OCI-LY7 (cell line): ENCODE data around the gene ZNF837. TPM values are rescaled to one million over a fixed set of nuclear protein-coding genes. Genes with fewer than 3 reads are reported as not detected.
A peak's percentile ranks its signal among the peaks of the same experiment; 100 is the strongest.

Source experiments
- BruUV-seq: library from RNA; stranded (reverse); fragments of 400-500 nt; replicated peaks from 2 replicates; lab custom pipeline; 2021; lab: Mats Ljungman, UMichigan
- CTCF ChIA-PET: fragments of 300-600 bp; sonication (Branson Sonifier 250); formaldehyde crosslinking; loops from one replicate; lab custom pipeline; 2022; ENCODE audit warnings: antibody characterized with exemption; ENCODE audit not compliant: unreplicated experiment; lab: Charles Lee
- POLR2A ChIA-PET: fragments of 300-600 bp; sonication (Branson Sonifier 250); formaldehyde crosslinking; loops from one replicate; lab custom pipeline; 2022; ENCODE audit warnings: antibody characterized with exemption; lab: Charles Lee
- DNase-seq: peaks from one replicate; pipeline ENCODE4 v3.0.0-alpha.2; 2015; ENCODE audit warnings: low spot score
- H2AFZ ChIP-seq: fragments of 200-600 bp; sonication (generic), shearing (Covaris generic); 2 replicates; pipeline ENCODE4 v1.6.1; 2014; ENCODE audit warnings: mild to moderate bottlenecking, antibody characterized with exemption, low read length, moderate library complexity
- H3K27ac ChIP-seq: fragments of 200-600 bp; sonication (generic); 2 replicates; pipeline ENCODE4 v1.5.1; 2014; ENCODE audit warnings: mixed run types, low read depth, mild to moderate bottlenecking, moderate library complexity, low read length, inconsistent platforms; ENCODE audit not compliant: poor library complexity, severe bottlenecking
- H3K36me3 ChIP-seq: fragments of 200-600 bp; sonication (generic); 2 replicates; pipeline ENCODE4 v1.6.1; 2014; ENCODE audit warnings: mild to moderate bottlenecking, antibody characterized with exemption, low read length, moderate library complexity, mixed read lengths; ENCODE audit not compliant: insufficient read depth
- H3K4me1 ChIP-seq: fragments of 200-600 bp; sonication (generic); 2 replicates; pipeline ENCODE4 v1.5.1; 2014; ENCODE audit warnings: mild to moderate bottlenecking, low read length; ENCODE audit not compliant: insufficient read depth, poor library complexity, severe bottlenecking
- H3K4me2 ChIP-seq: fragments of 200-600 bp; sonication (generic); 2 replicates; pipeline ENCODE4 v1.6.1; 2014; ENCODE audit warnings: mild to moderate bottlenecking, low read length
- H3K4me3 ChIP-seq: fragments of 200-600 bp; sonication (generic); 2 replicates; pipeline ENCODE4 v1.5.1; 2014; ENCODE audit warnings: mild to moderate bottlenecking, low read depth, low read length; ENCODE audit not compliant: poor library complexity, severe bottlenecking
- H3K79me2 ChIP-seq: fragments of 200-600 bp; sonication (generic); 2 replicates; pipeline ENCODE4 v1.6.1; 2016; ENCODE audit warnings: low read depth, mild to moderate bottlenecking, low read length, moderate library complexity, mixed read lengths; ENCODE audit not compliant: insufficient read depth
- H3K9me2 ChIP-seq: fragments of 200-600 bp; sonication (generic); 2 replicates; pipeline ENCODE4 v1.6.1; 2016; ENCODE audit warnings: mild to moderate bottlenecking, low read length, mixed read lengths; ENCODE audit not compliant: insufficient read depth
- H3K9me3 ChIP-seq: fragments of 200-600 bp; sonication (generic); 2 replicates; pipeline ENCODE4 v1.6.1; 2014; ENCODE audit warnings: mild to moderate bottlenecking, mixed run types, low read length, mixed read lengths
- H4K20me1 ChIP-seq: fragments of 200-600 bp; sonication (generic); 2 replicates; pipeline ENCODE4 v1.6.1; 2014; ENCODE audit warnings: mild to moderate bottlenecking, antibody characterized with exemption, low read length, moderate library complexity, mixed read lengths; ENCODE audit not compliant: insufficient read depth
- CTCF ChIP-seq: fragments of 200-600 bp; sonication (generic); conservative IDR thresholded peaks from 2 replicates; pipeline ENCODE4 v1.5.1; 2014; ENCODE audit warnings: mild to moderate bottlenecking, antibody characterized with exemption, low read length, moderate library complexity, mixed read lengths
- EZH2phosphoT487 ChIP-seq: fragments of 200-600 bp; sonication (generic); IDR thresholded peaks from 2 replicates; pipeline ENCODE4 v1.6.1; 2018; ENCODE audit warnings: low read depth, borderline replicate concordance, mild to moderate bottlenecking, mixed run types, antibody characterized with exemption, low read length, moderate library complexity, mixed read lengths
- intact Hi-C: fragments of 100-400 bp; cut with micrococcal nuclease; formaldehyde crosslinking; loops from one replicate; pipeline ENCODE4 v1.10.0; 2022; ENCODE audit not compliant: unreplicated experiment
- total RNA-seq, 2 experiments: library from RNA; depleted of rRNA in 1 of 2; stranded (reverse); fragments of >200 nt in 1 of 2; shearing (Covaris generic) in 1 of 2; gene quantifications; 2 replicates each; pipeline ENCODE4 v1.2.3, GENCODE V29; 2014 to 2022

Gene ZNF837
- total RNA-seq, 2 experiments from 2014 or later = 3.0 to 5.8 TPM

DNA sequence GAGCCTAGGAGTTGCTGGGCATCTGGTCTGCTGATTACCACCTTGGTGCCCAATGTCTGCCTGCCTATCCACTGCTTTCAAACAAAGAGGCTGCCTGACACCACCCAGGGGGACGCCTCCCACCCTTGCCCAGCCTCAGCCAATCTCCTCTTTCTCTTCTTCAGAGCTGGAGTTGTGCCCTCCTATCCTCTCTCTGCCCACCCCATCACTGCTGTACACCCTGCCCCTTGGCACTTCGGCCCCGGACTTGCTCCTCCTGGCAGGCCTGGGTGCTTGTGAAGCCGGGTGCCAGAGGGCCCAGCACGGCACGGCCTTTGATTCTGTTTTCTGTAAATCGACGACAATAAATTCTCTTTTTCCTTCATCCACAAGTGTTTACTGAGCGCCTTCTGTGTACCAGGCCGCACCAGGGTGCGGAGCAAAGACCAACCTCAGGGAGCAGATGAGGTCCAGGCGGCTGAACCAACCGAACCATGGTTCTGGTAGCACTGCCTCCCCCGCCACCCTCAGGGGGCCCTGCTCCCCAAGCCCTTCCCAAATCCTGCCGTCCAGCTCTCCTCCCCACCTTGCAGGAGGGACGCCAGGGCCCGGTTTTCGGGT, 19.6 kb upstream of the ZNF837 start:
- peaks cover 12% of the 10 kb centered on the region for H3K4me1 ChIP-seq
- H3K4me3 ChIP-seq = peak overlapping the region; percentile 33
- H4K20me1 ChIP-seq = no peaks in the 10 kb centered on the region
- intact Hi-C loops = no loop called here
- H2AFZ ChIP-seq = no peak overlapping the region
- H3K79me2 ChIP-seq = no peaks in the 10 kb centered on the region
- peaks cover 17% of the 10 kb centered on the region for H3K36me3 ChIP-seq
- H3K9me3 ChIP-seq = no peaks in the 10 kb centered on the region
- H3K4me2 ChIP-seq = peak overlapping the region; percentile 53
- TF ChIP-seq CTCF (no peak), EZH2phosphoT487 (no peak)
- POLR2A ChIA-PET = no interaction called here
- no peak for DNase-seq
- CTCF ChIA-PET = no interaction called here
- H3K27ac ChIP-seq = no peak overlapping the region
- BruUV-seq = no TSS peak
- no peaks in the 10 kb centered on the region for H3K9me2 ChIP-seq

- no peaks in the 10 kb centered on the region for H3K79me2 ChIP-seq
- BruUV-seq = no TSS peak
- H3K36me3 ChIP-seq = peaks cover 22% of the 10 kb centered on the region
- no peak overlapping the region for H3K4me2 ChIP-seq
- peaks cover under 1% of the 10 kb centered on the region; the same call in 1 of the 2 replicates for H4K20me1 ChIP-seq
- H3K4me3 ChIP-seq = no peak overlapping the region
- no peaks in the 10 kb centered on the region for H3K9me3 ChIP-seq
- intact Hi-C loops = no loop called here
- H2AFZ ChIP-seq = no peak overlapping the region
- CTCF ChIA-PET = no interaction called here
- peaks cover 12% of the 10 kb centered on the region for H3K4me1 ChIP-seq
- H3K9me2 ChIP-seq = no peaks in the 10 kb centered on the region
- POLR2A ChIA-PET = no interaction called here
- no peak for DNase-seq
- H3K27ac ChIP-seq = no peak overlapping the region
- TF ChIP-seq CTCF = no peak
- TF ChIP-seq EZH2phosphoT487 = no peak
These were observed 19.1 kb upstream of the ZNF837 start for GRCh38 chr19:58399903-58400302.

GRCh38 chr19:58398545-58398944, 17.7 kb upstream of the ZNF837 start:
- no peaks in the 10 kb centered on the region for H3K79me2 ChIP-seq
- no TSS peak for BruUV-seq
- H3K9me2 ChIP-seq = no peaks in the 10 kb centered on the region
- H4K20me1 ChIP-seq = peaks cover 3% of the 10 kb centered on the region; the same call in 1 of the 2 replicates
- TF ChIP-seq CTCF = no peak
- TF ChIP-seq EZH2phosphoT487 = no peak
- POLR2A ChIA-PET = no interaction called here
- no peak for DNase-seq
- H2AFZ ChIP-seq = no peak overlapping the region
- CTCF ChIA-PET = no interaction called here
- intact Hi-C loops = no loop called here
- H3K4me3 ChIP-seq = no peak overlapping the region
- no peak overlapping the region for H3K27ac ChIP-seq
- no peak overlapping the region for H3K4me2 ChIP-seq
- peaks cover 12% of the 10 kb centered on the region for H3K4me1 ChIP-seq
- no peaks in the 10 kb centered on the region for H3K9me3 ChIP-seq
- H3K36me3 ChIP-seq = peaks cover 35% of the 10 kb centered on the region
